Measurements from ENCODE around the gene ELF4.

ELF4 gene

DNA sequence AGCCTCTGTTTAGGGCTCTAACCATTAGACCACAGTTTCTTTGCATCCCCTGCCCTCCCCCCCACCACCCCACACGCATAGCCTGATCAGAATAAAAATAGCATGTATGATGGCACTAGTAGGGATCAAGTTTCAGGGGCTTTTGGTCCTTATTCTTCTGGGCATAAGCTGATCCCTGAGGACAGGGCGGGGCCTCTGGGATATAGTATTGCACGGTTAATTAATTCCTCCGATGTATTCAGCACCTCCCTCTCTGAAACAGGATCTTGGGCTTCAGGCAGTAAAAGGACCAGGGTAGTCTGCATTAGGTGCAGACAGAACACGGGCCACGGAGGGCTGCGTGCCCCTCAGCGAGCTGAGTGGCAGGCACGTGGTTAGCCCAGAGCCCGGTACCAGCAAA, 57.1 kb downstream of the ELF4 start:
- in situ Hi-C loops (cut with MboI; ENCODE audit: low sequenced_read_pairs) = loop anchor here (25.0 kb wide), 1 partner anchor 441 kb away; no protein-coding TSS in a partner anchor

DNA sequence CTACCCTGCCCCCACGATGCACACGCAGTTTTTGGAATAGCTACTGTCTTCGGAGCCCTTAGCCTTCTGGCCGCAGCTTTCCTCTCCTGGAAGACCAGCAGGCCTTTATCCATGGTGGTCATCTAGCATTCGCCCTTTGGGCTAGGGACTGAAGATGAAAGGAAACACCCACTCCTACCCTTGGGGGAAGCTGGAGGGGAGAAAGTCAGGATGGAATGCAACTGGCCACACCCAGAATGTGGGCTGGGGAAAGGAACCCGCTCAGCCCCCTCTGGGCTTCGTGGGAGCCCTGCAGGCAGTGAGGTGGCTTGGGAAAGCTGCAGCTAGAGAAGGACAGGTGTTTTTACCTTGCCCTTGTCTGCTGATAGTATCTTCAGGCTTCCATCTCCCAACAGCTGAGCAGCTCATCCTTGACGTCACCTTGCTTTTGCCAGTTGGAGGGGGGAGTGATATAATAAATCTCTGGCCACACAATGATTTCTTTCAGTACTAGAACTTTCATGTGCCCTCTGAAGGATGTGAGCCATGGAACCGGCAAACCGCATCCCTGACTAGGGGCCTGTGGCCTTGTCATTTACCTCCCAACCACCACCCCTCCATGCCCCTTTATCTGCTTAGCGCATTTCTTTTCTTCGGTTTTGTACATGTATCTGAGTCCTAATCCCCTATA, 59.0 kb downstream of the ELF4 start:
- in situ Hi-C loops (cut with MboI; ENCODE audit: low sequenced_read_pairs) = loop anchor here (25.0 kb wide), 1 partner anchor 439 kb away; no protein-coding TSS in a partner anchor

DNA sequence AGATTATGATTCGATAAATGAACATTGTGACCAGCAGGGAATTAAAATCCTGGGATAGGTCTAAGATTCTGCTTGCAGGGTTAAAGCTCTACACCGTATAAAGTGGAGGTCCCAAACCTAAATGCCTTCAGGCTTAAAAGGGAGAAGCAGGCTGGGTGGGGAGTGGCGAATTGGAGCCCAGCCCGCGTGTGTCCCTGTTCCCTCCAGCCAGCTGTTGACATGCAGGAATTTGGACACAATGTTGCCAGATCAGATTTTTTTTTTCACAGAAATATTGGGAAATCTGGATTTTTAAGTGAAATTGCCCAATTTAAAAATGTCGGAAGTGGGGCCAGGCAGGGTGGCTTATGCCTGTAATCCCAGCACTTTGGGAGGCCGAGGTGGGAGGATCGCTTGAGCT, 60.5 kb downstream of the ELF4 start:
- in situ Hi-C loops (cut with MboI; ENCODE audit: low sequenced_read_pairs) = loop anchor here (25.0 kb wide), 2 partner anchors 113 to 438 kb away; no protein-coding TSS in a partner anchor

DNA sequence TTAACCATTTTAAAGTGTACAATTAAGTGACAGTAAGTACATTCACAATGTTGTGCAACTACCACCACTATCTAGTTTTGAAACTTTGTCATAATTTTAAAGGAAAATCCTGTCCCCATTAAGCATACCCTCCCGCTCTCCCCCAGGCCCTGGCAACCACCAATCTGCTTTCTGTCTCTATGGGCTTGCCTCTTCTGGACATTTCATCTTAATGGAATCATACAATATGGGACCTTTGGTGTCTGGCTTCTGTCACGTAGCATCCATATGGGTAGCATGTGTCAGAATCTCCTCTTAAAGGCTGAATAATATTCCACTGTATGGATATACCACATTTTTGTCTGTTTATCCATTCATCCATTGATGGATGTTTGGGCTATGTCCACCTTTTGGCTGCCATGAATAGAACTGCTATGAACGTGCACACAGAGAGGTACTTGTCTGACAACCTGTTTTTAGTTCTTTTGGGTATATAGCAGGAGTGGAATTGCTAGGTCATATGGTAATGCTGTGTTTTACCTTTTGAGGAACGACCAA, 61.5 kb downstream of the ELF4 start:
- in situ Hi-C loops (cut with MboI; ENCODE audit: low sequenced_read_pairs) = loop anchor here (25.0 kb wide), 1 partner anchor 111 kb away; no protein-coding TSS in a partner anchor

GRCh38 chrX:130047416-130047815, 62.9 kb downstream of the ELF4 start:
- in situ Hi-C loops (cut with MboI; ENCODE audit: low sequenced_read_pairs) = loop anchor here (25.0 kb wide), 1 partner anchor 110 kb away; no protein-coding TSS in a partner anchor

DNA sequence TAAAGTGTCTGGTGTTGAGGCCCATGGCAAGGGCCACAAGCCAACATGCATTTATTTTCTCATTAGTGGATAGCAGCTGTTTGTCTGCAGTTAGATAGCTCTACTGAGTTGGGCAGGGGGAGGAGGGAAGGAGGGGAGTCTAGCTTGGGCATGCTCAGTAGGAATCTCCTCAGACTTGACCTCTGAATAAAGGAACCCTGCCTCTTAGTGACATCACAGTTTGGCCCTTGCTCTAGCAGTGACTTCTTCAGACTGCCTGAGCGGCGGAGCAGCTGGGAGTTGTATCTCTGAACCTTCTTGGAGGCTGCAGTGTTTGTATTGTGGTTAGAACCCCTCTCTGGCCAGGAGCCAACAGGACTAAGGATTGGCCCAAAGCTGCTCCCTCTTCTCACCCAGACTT, 70.5 kb downstream of the ELF4 start:
- in situ Hi-C loops (cut with MboI; ENCODE audit: low sequenced_read_pairs) = loop anchor here (25.0 kb wide), 1 partner anchor 103 kb away; no protein-coding TSS in a partner anchor

GRCh38 chrX:130034178-130034577, 76.1 kb downstream of the ELF4 start:
- in situ Hi-C loops (cut with MboI; ENCODE audit: low sequenced_read_pairs) = loop anchor here (25.0 kb wide), 1 partner anchor 97 kb away; no protein-coding TSS in a partner anchor

GRCh38 chrX:130032552-130032951, 77.7 kb downstream of the ELF4 start:
- in situ Hi-C loops (cut with MboI; ENCODE audit: low sequenced_read_pairs) = loop anchor here (25.0 kb wide), 1 partner anchor 95 kb away; no protein-coding TSS in a partner anchor

DNA sequence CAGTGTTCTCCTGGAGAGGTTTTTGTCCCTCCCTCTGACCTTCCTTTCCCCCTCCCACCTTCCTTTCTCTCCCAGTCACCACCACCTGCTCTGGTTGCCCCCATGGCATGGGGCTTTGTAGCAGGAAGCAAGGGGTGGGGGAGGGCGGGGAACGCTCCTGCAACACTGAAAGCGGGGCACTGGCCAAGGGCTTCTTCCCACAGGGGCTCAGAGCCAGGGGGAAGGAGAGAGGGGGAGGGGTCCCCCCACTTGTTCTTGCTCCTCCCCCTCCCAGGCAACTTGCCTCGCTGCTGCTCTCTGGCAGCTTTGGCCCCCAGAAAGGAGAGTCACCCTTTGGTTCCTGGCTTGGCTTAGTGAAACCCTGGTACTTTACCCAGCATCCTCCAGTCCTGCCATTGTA, 79.5 kb downstream of the ELF4 start:
- in situ Hi-C loops (cut with MboI; ENCODE audit: low sequenced_read_pairs) = loop anchor here (25.0 kb wide), 1 partner anchor 94 kb away; no protein-coding TSS in a partner anchor

DNA sequence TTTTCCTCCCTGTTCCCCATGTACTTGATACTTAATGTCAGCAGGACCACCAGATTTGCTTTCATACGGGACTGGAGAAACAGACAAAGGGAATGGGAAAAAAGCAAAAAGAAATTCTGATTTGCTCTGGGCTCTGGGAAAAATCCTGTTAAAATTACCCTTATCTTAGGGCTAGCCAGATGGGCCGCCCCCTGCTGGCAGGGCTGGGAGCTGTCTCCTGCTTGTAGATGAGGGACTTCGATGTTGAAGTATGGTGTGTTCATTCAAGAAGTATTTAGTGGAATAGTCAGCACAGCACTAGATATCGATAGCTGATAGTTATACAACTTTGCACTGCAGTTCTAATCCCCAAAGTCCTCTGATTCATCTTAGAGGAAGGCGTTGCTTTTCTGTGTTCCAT, 82.1 kb downstream of the ELF4 start:
- in situ Hi-C loops (cut with MboI; ENCODE audit: low sequenced_read_pairs) = loop anchor here (25.0 kb wide), 1 partner anchor 91 kb away; no protein-coding TSS in a partner anchor

- in situ Hi-C loops (cut with MboI; ENCODE audit: low sequenced_read_pairs) = loop anchor here (25.0 kb wide), 1 partner anchor 90 kb away; no protein-coding TSS in a partner anchor
Observed at GRCh38 chrX:130027569-130027968, 82.7 kb downstream of the ELF4 start.

DNA sequence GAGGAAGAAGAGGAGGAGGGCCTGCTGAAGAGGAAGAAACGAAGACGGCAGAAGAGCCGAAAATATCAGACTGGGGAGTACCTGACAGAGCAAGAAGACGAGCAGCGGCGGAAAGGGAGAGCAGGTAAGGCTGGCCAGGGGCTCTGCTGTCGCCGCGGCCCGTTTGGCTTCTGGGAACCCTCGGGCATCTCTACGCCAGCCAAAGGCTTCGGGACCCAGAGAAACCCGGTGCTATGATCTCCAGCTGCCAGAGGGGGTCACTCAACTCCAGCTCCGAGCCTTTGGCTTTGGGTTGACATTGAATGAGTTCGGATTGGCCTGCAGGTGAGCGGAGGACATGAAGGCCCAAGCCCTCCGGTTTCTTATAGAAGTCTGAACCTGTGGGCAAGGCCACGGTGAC, 85.0 kb downstream of the ELF4 start:
- in situ Hi-C loops (cut with MboI; ENCODE audit: low sequenced_read_pairs) = loop anchor here (25.0 kb wide), 1 partner anchor 88 kb away; no protein-coding TSS in a partner anchor

GRCh38 chrX:130024127-130024526, 86.2 kb downstream of the ELF4 start:
- in situ Hi-C loops (cut with MboI; ENCODE audit: low sequenced_read_pairs) = no loop called here

GRCh38 chrX:130020661-130021324, 89.5 kb downstream of the ELF4 start:
- in situ Hi-C loops (cut with MboI; ENCODE audit: low sequenced_read_pairs) = no loop called here

DNA sequence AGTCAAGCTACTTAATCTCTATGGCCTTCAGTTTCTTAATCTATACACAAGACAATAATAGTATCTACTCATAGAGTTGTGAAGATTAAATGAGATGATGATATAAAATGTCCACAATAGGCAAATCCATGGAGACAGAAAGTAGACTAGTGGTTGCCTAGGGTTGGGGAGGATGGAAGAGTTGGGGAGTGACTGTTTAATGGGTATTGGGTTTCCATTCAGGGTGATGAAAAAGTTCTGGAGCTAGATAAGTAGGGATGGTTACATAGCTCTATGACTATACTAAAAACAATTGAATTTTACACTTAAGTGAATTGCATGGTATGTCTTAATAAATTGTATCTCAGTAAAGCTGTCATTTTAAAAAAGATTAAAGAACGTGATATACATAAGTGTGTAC, 92.2 kb downstream of the ELF4 start:
- in situ Hi-C loops (cut with MboI; ENCODE audit: low sequenced_read_pairs) = no loop called here

DNA sequence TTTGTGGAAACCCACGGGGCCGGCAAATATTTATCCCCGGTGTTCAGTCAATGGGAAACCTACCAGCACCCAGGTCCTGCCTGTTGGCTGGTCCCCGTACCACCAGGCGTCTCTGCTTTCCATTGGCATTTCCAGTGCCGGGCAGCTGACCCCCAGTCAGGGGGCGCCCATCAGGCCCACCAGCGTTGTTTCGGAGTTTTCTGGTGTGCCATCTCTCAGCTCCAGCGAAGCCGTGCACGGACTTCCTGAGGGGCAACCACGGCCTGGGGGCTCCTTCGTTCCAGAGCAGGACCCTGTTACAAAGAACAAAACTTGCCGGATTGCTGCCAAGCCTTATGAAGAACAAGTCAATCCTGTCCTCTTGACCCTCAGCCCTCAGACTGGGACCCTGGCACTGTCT, 95.1 kb downstream of the ELF4 start:
- in situ Hi-C loops (cut with MboI; ENCODE audit: low sequenced_read_pairs) = no loop called here

All from HL-60/S4 treated with phorbol 12-myristate 13-acetate at 8.2 ng/mL for 4 days and 3 days (cell line).